HCT116 (cell line): ENCODE results near the gene ALPL. TPM values are rescaled to one million over a fixed set of nuclear protein-coding genes. Genes with fewer than 3 reads are reported as not detected.

Experiments
- ATAC-seq: fragments of 200-7000 bp; cut with Tn5 transposase; 2 replicates; pipeline ENCODE4 v1.9.1; 2020; ENCODE audit warnings: mild to moderate bottlenecking, moderate library complexity
- BruUV-seq: library from RNA; stranded (reverse); fragments of 400-500 nt; replicated peaks from 2 replicates; lab custom pipeline; 2021; lab: Mats Ljungman, UMichigan
- CTCF ChIA-PET: fragments of 300-600 bp; sonication (Branson Sonifier 250); formaldehyde crosslinking; loops from one replicate; lab custom pipeline; 2021; ENCODE audit warnings: antibody characterized with exemption; lab: Charles Lee
- POLR2A ChIA-PET: fragments of 300-600, 350-600 bp; sonication (Branson Sonifier 250); formaldehyde crosslinking; loops from one replicate; lab custom pipeline; 2021; ENCODE audit warnings: antibody characterized with exemption; lab: Charles Lee
- RAD21 ChIA-PET, 2 experiments: fragments of 300-600 bp; sonication (Branson Sonifier 250); formaldehyde crosslinking; loops; one replicate each; lab custom pipeline; 2023; ENCODE audit warnings: low total read pairs in 2 of 2; ENCODE audit not compliant: uncharacterized antibody in 2 of 2, unreplicated experiment in 2 of 2, low non-redundant PET in 1 of 2; lab: Charles Lee
- DNase-seq: peaks from one replicate; pipeline ENCODE4 v3.0.0-alpha.2; 2010; ENCODE audit warnings: low read depth, low spot score
- H2AFZ ChIP-seq: fragments of 200-600 bp; shearing (Covaris generic), sonication (generic); 2 replicates; pipeline ENCODE4 v1.6.1; 2017; ENCODE audit warnings: low read depth, mixed run types, mixed read lengths, antibody characterized with exemption, low read length; ENCODE audit not compliant: poor library complexity, severe bottlenecking
- H3K27ac ChIP-seq: 2 replicates; pipeline ENCODE4 v1.5.1; 2012; ENCODE audit warnings: low read depth, low read length
- H3K27me3 ChIP-seq: fragments of 200-600 bp; sonication (generic); 2 replicates; pipeline ENCODE4 v1.6.1; 2016; ENCODE audit warnings: mixed run types, low read length, mixed read lengths; ENCODE audit not compliant: insufficient read depth
- H3K36me3 ChIP-seq, 2 experiments: fragments of 200-500 bp in 1 of 2; fragments of 200-600 bp in 1 of 2; sonication (Bioruptor generic) in 1 of 2; sonication (generic) in 1 of 2; 2 replicates each; pipeline versions ENCODE4 v1.5.1 to v1.6.1; 2014 to 2016; ENCODE audit warnings: low read length in 2 of 2, inconsistent platforms in 1 of 2, mixed read lengths in 1 of 2, mixed run types in 1 of 2; ENCODE audit not compliant: insufficient read depth in 2 of 2, control insufficient read depth in 1 of 2
- H3K4me1 ChIP-seq, 2 experiments: fragments of 200-600 bp in 1 of 2; sonication (generic) in 1 of 2; 2 replicates each; pipeline versions ENCODE4 v1.5.1 to v1.6.1; 2012 to 2017; ENCODE audit warnings: low read length in 2 of 2, inconsistent platforms in 1 of 2, mild to moderate bottlenecking in 1 of 2, mixed read lengths in 1 of 2, mixed run types in 1 of 2, moderate library complexity in 1 of 2; ENCODE audit not compliant: insufficient read depth in 2 of 2, control insufficient read depth in 1 of 2
- H3K4me2 ChIP-seq: fragments of 200-600 bp; sonication (generic); 2 replicates; pipeline ENCODE4 v1.6.1; 2017; ENCODE audit warnings: mixed run types, low read length, mixed read lengths
- H3K4me3 ChIP-seq, 2 experiments: fragments of 200-600 bp in 1 of 2; sonication (generic) in 1 of 2; replicated peaks in 1 of 2; 2 replicates each; pipeline ENCODE4 v1.5.1; 2011 to 2016; ENCODE audit warnings: low read length in 2 of 2, control low read depth in 1 of 2, low read depth in 1 of 2, mild to moderate bottlenecking in 1 of 2, mixed read lengths in 1 of 2, mixed run types in 1 of 2
- H3K79me2 ChIP-seq: fragments of 200-600 bp; sonication (generic); 2 replicates; pipeline ENCODE4 v1.6.1; 2017; ENCODE audit warnings: mild to moderate bottlenecking, mixed run types, low read length, moderate library complexity, mixed read lengths; ENCODE audit not compliant: insufficient read depth
- H3K9ac ChIP-seq: fragments of 200-600 bp; sonication (generic); 2 replicates; pipeline ENCODE4 v1.6.1; 2016; ENCODE audit warnings: low read length, mixed read lengths
- H3K9me2 ChIP-seq: fragments of 200-600 bp; sonication (generic), shearing (Covaris generic); 2 replicates; pipeline ENCODE4 v1.6.1; 2017; ENCODE audit warnings: mixed run types, mild to moderate bottlenecking, moderate library complexity; ENCODE audit not compliant: insufficient read depth
- H3K9me3 ChIP-seq, 2 experiments: fragments of 200-500 bp in 1 of 2; fragments of 200-600 bp in 1 of 2; sonication (Bioruptor generic) in 1 of 2; sonication (generic) in 1 of 2; 2 replicates each; pipeline ENCODE4 v1.6.1; 2014 to 2017; ENCODE audit warnings: low read length in 2 of 2, mixed read lengths in 2 of 2, inconsistent platforms in 1 of 2, low read depth in 1 of 2, mild to moderate bottlenecking in 1 of 2, mixed run types in 1 of 2, moderate library complexity in 1 of 2; ENCODE audit not compliant: control insufficient read depth in 1 of 2, insufficient read depth in 1 of 2
- H4K20me1 ChIP-seq: fragments of 200-600 bp; sonication (generic), shearing (Covaris generic); 2 replicates; pipeline ENCODE4 v1.6.1; 2017; ENCODE audit warnings: mixed run types, mild to moderate bottlenecking, moderate library complexity; ENCODE audit not compliant: insufficient read depth
- CBX3 ChIP-seq: IDR thresholded peaks from 2 replicates; pipeline ENCODE4 v1.6.1; 2012; ENCODE audit warnings: low read depth
- ELF1 ChIP-seq: IDR thresholded peaks from 2 replicates; pipeline ENCODE4 v1.6.1; 2012; ENCODE audit warnings: low read depth, borderline replicate concordance
- EZH2 ChIP-seq: fragments of 200-600 bp; sonication (generic); IDR thresholded peaks from 2 replicates; pipeline ENCODE4 v1.6.1; 2017; ENCODE audit warnings: antibody characterized with exemption, mixed run types
- JUND ChIP-seq: IDR thresholded peaks from 2 replicates; pipeline ENCODE4 v1.6.1; 2012
- POLR2A ChIP-seq: IDR thresholded peaks from 2 replicates; pipeline ENCODE4 v1.7.0; 2011; ENCODE audit warnings: borderline replicate concordance; ENCODE audit not compliant: insufficient read depth, insufficient read length; ENCODE audit errors: extremely low read depth
- RAD21 ChIP-seq: IDR thresholded peaks from 2 replicates; pipeline ENCODE4 v1.6.1; 2012; ENCODE audit warnings: low read depth, mild to moderate bottlenecking
- REST ChIP-seq: IDR thresholded peaks from 2 replicates; pipeline ENCODE4 v1.6.1; 2012; ENCODE audit warnings: low read depth
- SRF ChIP-seq: IDR thresholded peaks from 2 replicates; pipeline ENCODE4 v1.6.1; 2012; ENCODE audit warnings: low read depth
- TCF7L2 ChIP-seq: IDR thresholded peaks from 2 replicates; pipeline ENCODE4 v1.7.0; 2011; ENCODE audit warnings: borderline replicate concordance, inconsistent platforms; ENCODE audit not compliant: insufficient read depth, insufficient read length; ENCODE audit errors: extremely low read depth
- YY1 ChIP-seq: IDR thresholded peaks from 2 replicates; pipeline ENCODE4 v1.6.1; 2011; ENCODE audit warnings: low read length, low read depth, moderate library complexity, mild to moderate bottlenecking; ENCODE audit not compliant: insufficient replicate concordance; ENCODE audit errors: extremely low read depth
- ZBTB33 ChIP-seq: IDR thresholded peaks from 2 replicates; pipeline ENCODE4 v1.6.1; 2011; ENCODE audit warnings: mild to moderate bottlenecking, low read length, moderate library complexity; ENCODE audit not compliant: insufficient replicate concordance; ENCODE audit errors: extremely low read depth
- intact Hi-C: fragments of 100-400 bp; cut with micrococcal nuclease; formaldehyde crosslinking; loops from 2 replicates; pipeline ENCODE4 v1.10.0; 2022
- total RNA-seq: library from RNA; stranded (reverse); gene quantifications from one replicate; pipeline ENCODE4 v1.2.1, GENCODE V29; 2021; ENCODE audit not compliant: unreplicated experiment
- TF ChIP-seq, protein P1 (sequence below), 3 experiments: fragments of 200-600 bp in 1 of 3; sonication (generic) in 1 of 3; IDR thresholded peaks in 2 of 3; conservative IDR thresholded peaks in 1 of 3; 2 replicates each; pipeline ENCODE4 v1.5.1; 2012 to 2017; ENCODE audit warnings: low read depth in 2 of 3, low read length in 2 of 3, antibody characterized with exemption in 1 of 3, borderline replicate concordance in 1 of 3, control low read depth in 1 of 3, mild to moderate bottlenecking in 1 of 3, mixed read lengths in 1 of 3, mixed run types in 1 of 3, moderate library complexity in 1 of 3; ENCODE audit not compliant: insufficient read depth in 1 of 3
- TF ChIP-seq, protein P2 (sequence below): IDR thresholded peaks from 2 replicates; pipeline ENCODE4 v1.6.1; 2012

ALPL gene
- total RNA-seq, 1 experiment from 2014 or later: 0.61 TPM

GRCh38 chr1:21543598-21543997 is 34.4 kb downstream of the ALPL start (continued):
- TF ChIP-seq, protein P1, sequence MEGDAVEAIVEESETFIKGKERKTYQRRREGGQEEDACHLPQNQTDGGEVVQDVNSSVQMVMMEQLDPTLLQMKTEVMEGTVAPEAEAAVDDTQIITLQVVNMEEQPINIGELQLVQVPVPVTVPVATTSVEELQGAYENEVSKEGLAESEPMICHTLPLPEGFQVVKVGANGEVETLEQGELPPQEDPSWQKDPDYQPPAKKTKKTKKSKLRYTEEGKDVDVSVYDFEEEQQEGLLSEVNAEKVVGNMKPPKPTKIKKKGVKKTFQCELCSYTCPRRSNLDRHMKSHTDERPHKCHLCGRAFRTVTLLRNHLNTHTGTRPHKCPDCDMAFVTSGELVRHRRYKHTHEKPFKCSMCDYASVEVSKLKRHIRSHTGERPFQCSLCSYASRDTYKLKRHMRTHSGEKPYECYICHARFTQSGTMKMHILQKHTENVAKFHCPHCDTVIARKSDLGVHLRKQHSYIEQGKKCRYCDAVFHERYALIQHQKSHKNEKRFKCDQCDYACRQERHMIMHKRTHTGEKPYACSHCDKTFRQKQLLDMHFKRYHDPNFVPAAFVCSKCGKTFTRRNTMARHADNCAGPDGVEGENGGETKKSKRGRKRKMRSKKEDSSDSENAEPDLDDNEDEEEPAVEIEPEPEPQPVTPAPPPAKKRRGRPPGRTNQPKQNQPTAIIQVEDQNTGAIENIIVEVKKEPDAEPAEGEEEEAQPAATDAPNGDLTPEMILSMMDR (IDR thresholded peaks at IDR 0.05 in 2 of 3, conservative IDR thresholded peaks at IDR 0.05 in 1 of 3; ENCODE audit: borderline replicate concordance in 1 of 3, insufficient read depth in 1 of 3, low read depth in 2 of 3, low read length in 2 of 3): no peak
- TF ChIP-seq, all 23 proteins: peak for 0

DNA sequence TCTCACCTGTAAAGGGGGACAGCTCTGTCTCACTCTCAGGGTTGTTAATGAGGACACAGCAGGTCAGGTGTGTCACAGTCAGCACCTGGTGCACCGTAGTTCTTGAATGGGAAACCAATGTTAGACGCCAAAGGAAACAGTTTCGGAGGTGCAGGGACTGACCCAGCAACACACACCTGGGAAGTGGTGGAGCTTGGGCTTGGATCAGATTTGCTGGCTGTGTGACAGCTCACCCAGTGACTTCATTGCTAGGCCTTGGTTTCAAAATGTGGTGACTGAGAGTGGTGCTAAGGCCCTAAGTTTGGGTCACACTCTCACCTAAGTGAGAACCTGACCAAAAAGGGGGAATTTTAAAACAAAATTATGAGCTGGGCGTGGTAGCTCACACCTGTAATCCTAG is 34.9 kb downstream of the ALPL start:
- DNase-seq: no peak
- Histone ChIP-seq H3K79me2 (no peaks in the 10 kb centered on the region), H4K20me1 (no peaks in the 10 kb centered on the region), H3K27me3 (peaks cover 4% of the 10 kb centered on the region; the same call in 1 of the 2 replicates), H3K9me2 (no peaks in the 10 kb centered on the region), H2AFZ (no peak overlapping the region), H3K4me2 (no peak overlapping the region), H3K4me1 (peaks cover 0 to 6% of the 10 kb centered on the region in 2 experiments; a peak in 2 of 4 replicates), H3K36me3 (no peaks in the 10 kb centered on the region), H3K9ac (no peak overlapping the region), H3K27ac (no peak overlapping the region), H3K4me3 (no peak overlapping the region), H3K9me3 (no peaks in the 10 kb centered on the region)
- ChIA-PET POLR2A (no interaction called here), RAD21 (no interaction called here), CTCF (no interaction called here)
- no peak for ATAC-seq
- intact Hi-C loops: no loop called here
- TF ChIP-seq YY1 (no peak), EZH2 (no peak), JUND (no peak), ZBTB33 (no peak), SRF (no peak), ELF1 (no peak), CBX3 (no peak), TCF7L2 (no peak), RAD21 (no peak), REST (no peak), POLR2A (no peak)
- TF ChIP-seq, protein P2, sequence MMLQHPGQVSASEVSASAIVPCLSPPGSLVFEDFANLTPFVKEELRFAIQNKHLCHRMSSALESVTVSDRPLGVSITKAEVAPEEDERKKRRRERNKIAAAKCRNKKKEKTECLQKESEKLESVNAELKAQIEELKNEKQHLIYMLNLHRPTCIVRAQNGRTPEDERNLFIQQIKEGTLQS: no peak
- no TSS peak for BruUV-seq
